NCI-H446 treated with DMSO at 0.1 percent for 48 hours (cell line): ENCODE results near the gene MAPK10.
"Not testable (repeated sequence)": the region's sequence is repeated elsewhere in the genome, so short reads cannot be mapped to it uniquely, and the experiment has no call there.

ENCODE experiments used
- DNase-seq: peaks from one replicate; lab custom pipeline; 2025; lab: John Stamatoyannopoulos, UW

Gene MAPK10

DNA sequence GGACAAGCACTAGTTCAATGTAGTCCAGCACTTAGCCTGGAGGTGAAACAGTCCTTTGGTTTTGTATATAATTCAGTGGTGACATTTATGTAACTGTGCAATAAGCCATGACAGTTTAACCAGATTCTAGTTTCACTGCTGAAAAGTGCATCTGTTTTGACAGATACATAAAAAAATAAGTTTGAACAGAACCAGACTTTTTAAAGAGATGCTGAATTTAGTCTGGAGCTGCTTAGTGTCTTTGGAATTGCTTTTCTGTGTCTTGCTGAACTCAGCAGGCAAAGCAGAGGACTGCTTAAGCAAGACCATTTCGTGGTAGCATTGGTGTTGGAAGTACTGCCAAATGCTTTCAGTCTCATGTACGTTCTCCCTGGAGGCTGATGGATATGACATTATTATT lies 393.5 kb downstream of the MAPK10 start:
- no peak for DNase-seq

DNA sequence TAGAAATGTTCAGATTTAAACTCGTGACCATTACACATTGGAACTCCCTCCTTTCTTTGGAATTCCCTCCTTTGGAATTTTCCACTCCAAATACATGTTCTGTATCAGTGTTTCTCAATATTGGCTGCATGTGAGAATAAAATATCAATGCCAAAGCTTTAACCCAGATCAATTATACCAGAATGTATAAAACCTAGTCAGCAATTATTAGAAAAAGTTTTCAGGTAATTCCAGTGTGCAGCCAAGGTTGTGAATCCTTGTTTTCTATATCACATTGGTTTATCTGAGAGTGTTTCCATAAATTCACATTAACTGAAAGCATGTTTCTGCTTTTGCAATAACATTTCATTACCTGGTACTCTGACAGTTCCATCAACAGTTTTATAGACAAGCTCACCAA lies 394.3 kb downstream of the MAPK10 start:
- DNase-seq: no peak

DNA sequence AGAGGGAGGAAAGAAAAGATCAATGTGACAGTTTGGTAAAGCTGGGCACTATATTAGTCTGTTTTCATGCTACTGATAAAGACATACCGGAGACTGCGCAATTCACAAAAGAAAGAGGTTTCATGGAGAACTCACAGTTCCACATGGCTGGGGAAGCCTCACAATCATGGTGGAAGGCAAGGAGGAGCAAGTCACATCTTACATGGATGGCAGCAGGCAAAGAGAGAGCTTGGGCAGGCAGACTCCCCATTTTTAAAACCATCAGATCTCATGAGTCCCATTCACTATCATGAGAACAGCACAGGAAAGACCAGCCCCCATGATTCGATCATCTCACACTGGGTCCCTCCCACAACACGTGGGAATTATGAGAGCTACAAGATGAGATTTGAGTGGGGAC lies 394.8 kb downstream of the MAPK10 start:
- DNase-seq: not testable (repeated sequence)

- no peak for DNase-seq
Measured at GRCh38 chr4:85964298-85964697, 395.6 kb downstream of the MAPK10 start.

DNA sequence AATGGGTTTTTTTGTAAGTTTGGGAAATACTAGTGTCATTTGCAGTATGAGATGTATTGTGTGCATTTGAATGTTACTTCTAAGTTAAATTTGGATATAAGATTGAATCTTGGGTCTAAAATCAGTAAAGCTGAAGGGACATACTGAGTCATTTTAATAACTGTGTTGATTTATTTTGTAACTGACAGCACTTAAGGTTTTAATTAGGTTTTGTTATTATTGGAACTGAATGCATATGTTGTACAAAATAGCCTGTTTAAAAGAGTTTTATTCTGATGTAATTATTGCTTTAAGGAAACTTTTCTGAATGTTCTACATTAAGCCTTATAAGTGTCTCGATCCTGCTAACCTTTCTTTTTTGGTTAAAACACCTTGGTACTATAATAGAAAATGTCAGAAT lies 396.6 kb downstream of the MAPK10 start:
- DNase-seq: no peak

DNA sequence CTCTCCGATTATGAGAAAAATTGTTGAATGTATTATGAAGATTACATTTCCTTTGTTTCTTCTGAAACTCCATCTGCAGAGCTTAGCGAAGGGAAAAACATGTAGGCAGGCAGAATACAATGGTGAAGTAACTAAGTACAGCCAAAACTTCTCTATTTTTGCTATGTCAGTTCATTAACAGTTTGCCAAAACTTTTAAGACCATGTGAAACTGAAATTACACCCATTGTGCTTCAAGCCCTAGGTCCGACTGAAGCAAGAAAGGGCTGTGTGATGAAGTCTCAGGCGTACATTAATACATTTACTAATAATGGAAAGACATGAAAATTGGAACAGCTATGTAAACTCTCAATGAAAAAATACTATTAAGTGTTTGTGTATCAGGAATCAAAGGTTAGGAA lies 398.0 kb downstream of the MAPK10 start:
- DNase-seq: no peak

DNA sequence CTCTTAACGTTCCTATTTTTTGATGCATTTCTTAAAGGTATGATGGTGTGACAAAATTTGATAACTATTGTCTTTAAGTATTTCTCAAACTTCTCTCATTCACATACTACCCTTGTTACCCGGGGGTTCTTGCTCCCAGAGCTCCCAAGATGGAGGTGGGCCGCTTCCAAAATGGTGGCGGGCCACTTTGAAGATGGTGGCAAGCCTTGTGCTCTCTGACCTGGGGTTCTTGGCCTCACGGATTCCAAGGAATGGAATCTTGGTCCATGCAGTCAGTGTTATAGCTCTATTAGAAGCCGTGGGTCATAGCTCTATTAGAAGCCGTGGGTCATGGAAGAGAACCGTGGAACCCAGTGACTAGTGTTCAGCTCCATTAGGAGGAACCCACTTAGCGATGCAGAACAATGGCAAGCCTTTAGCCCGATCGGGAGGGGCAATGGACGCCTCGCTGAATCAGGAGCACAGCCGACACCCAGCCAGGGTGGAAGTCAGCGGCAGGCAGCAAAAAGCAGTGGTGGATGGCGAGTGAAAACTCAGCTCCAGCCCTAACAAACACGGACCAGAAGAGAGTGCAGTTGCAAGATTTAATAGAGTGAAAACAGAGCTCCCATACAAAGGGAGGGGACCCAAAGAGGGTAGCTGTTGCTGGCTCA lies 403.4 kb downstream of the MAPK10 start:
- no peak for DNase-seq

DNA sequence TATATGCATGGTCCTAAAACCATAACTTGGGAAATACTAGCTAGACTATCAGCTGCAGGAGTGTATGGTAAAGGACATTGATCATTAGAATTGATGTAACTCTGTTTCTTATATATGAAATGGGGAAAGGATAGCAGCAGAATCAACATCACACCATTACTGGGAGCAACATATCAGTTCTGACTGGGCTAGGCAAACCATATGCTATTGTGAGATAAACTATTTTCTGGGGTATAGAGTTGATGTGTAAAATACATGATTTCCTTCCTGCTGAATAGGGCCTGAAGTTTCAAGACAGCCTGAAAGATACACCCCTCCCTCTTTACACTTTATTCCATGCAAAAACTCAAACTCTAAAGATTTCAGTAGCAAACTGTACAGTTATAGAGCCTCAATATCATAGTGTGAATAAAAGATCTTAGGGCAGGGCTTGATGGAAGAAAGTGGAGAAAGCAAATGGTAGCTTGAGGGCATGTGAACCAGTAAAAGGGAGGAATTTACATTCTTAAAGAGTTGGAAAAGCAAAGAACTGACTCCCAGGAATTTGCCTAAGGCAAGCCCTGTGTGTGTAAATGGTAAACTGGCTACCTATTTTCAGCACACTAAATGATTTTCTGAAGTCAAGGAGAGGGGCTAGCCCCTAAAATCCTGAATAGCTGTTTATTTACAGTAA lies 404.1 kb downstream of the MAPK10 start:
- no peak for DNase-seq

DNA sequence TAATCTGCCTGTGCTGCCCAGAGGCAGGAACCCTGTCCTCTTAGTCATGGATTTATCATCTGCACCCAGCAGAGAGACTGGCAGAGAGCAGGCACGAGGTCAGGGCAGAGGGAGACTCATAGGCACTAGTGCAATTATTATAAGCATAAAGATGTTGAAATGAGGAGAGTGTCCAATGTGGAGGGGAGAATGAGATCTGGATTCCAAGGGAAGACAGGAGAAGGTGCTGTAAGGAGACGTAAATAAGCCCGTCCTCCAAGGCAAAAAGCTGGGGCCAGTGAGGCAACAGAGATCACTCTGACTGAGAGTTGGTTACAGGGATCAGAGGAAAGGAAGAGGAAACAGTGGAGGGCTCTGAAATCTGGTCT lies 406.2 kb downstream of the MAPK10 start:
- no peak for DNase-seq

- DNase-seq: no peak
Measured at GRCh38 chr4:85952972-85953650, 406.7 kb downstream of the MAPK10 start.

GRCh38 chr4:85952528-85952927 lies 407.3 kb downstream of the MAPK10 start:
- no peak for DNase-seq

DNA sequence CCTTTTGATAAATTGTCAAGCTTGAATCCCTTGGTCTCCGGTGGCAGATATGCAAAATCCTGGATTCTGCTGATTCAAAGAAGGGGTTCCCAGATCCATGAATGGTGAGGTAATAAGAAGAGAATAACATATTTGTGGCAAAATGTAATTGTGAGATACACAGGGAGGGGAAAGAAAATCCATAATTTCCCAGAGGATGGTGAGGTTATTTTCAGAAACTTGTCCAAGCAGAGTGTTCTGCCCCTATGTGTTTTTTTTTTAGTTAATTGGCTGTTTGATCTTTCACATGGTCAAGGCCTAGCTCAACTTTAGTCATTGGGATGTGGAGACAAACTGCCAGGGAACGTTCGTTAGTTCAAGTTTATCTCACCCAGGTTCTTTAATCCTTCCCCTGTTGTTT lies 408.8 kb downstream of the MAPK10 start:
- no peak for DNase-seq

DNA sequence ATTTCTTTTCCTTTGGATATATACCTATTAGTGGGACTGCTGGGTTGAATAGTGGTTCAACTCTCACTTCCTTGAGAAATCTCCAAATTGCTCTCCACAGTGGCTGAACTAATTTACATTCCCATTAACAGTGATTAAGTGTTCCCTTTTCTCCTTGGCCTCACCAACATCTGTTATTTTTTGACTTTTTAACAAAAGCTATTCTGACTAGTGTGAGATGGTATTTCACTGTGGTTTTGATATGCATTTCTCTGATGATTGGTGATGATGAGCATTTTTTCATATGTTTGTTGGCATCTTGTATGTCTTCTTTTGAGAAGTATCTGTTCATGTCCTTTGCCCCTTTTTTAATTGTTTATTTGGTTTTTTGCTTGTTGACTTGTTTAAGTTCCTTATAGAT lies 413.0 kb downstream of the MAPK10 start:
- no peak for DNase-seq

GRCh38 chr4:85942107-85942506 lies 417.7 kb downstream of the MAPK10 start:
- no peak for DNase-seq

DNA sequence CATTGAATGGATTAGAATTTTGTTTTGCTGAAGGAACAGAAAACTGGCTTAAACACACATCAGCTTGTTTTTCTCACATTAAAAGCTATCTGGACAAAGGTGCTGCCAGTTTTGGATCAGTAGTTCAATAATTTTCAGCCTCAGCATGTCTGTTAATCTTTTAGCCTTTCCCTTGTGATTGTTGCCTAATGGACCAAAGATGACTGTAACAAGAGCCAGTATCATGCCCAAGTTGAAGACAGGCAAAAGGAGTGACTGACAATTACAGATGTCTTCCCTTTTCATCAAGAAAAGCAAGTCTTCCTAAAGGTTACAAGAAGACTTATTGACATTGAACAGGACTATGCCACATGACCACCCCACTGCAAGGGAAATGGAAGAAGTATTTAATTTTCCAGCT lies 419.7 kb downstream of the MAPK10 start:
- no peak for DNase-seq
